ENCODE measurements around the gene ARSA. TPM values are rescaled to one million over a fixed set of nuclear protein-coding genes. Genes with fewer than 3 reads are reported as not detected.

ARSA gene
- total RNA-seq, 1 experiment from 2014 or later: 10.3 TPM

DNA sequence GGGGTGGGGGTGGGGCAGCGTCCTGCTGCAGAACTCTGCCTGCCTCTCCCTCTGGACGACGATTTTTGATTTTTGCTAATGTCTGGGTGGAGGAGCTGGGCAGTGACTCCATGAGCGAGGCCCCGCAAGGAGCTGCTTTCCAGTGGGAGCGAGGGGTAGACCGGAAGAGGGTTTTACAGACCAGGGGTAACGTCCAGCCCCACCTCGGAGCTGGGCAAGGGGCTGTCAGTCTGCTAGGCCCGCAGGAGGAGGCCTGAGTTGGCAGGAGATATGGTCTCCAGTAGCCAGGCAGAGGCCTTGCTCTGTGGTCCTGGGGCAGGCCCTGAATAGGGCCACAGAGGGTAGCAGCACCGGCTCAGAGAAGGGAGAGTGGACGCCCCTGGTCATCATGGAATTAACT, 18.4 kb downstream of the ARSA start:
- Histone ChIP-seq H4K91ac (ENCODE audit: insufficient read length, low read depth, low read length) (no peak overlapping the region), H3K4me1 (ENCODE audit: insufficient read depth, low read length) (peaks cover 3% of the 10 kb centered on the region; the same call in 1 of the 2 replicates), H3K79me2 (ENCODE audit: insufficient read depth, low read length) (no peaks in the 10 kb centered on the region), H4K5ac (ENCODE audit: insufficient read length, low read depth, low read length) (no peak overlapping the region), H2BK12ac (ENCODE audit: insufficient read length, low read depth, low read length) (no peak overlapping the region), H2BK120ac (ENCODE audit: low read depth, low read length, poor library complexity, severe bottlenecking) (no peak overlapping the region), H3K4ac (ENCODE audit: low read depth, low read length) (no peak overlapping the region), H2BK15ac (ENCODE audit: low read depth, low read length) (no peak overlapping the region), H4K8ac (replicated peaks; ENCODE audit: insufficient read length, low read depth, low read length) (no peak overlapping the region), H3K4me2 (ENCODE audit: insufficient read depth, insufficient read length, low read length) (no peak overlapping the region), H2AFZ (ENCODE audit: low read length) (no peak overlapping the region), H3K9me3 (ENCODE audit: control insufficient read depth, low read depth, low read length) (no peaks in the 10 kb centered on the region), H3K23ac (ENCODE audit: insufficient read length, low read depth, low read length) (no peak overlapping the region), H2AK5ac (ENCODE audit: insufficient read length, low read length) (no peak overlapping the region), H3K9ac (ENCODE audit: extremely low read depth, insufficient read length, low read length) (no peak overlapping the region), H3K79me1 (ENCODE audit: insufficient read depth, low read depth, low read length, poor library complexity, severe bottlenecking) (no peaks in the 10 kb centered on the region), H3K18ac (ENCODE audit: insufficient read length, low read depth, low read length) (no peak overlapping the region), H3K27ac (ENCODE audit: insufficient read length, low read depth, low read length) (no peak overlapping the region), H3K23me2 (ENCODE audit: insufficient read length, low read depth, low read length, poor library complexity, severe bottlenecking) (peaks cover 5% of the 10 kb centered on the region), H3K14ac (ENCODE audit: insufficient read depth, low read length) (no peak overlapping the region), H2BK5ac (ENCODE audit: insufficient read length, low read length) (no peak overlapping the region), H2BK20ac (ENCODE audit: low read depth, low read length, poor library complexity, severe bottlenecking) (no peak overlapping the region), H3T11ph (ENCODE audit: low read length) (no peak overlapping the region), H3K56ac (ENCODE audit: insufficient read length, low read depth, low read length) (no peak overlapping the region), H3K27me3 (ENCODE audit: insufficient read depth, low read length) (no peaks in the 10 kb centered on the region), H4K20me1 (ENCODE audit: control insufficient read depth, insufficient read depth, insufficient read length) (no peaks in the 10 kb centered on the region)
- Mint-ChIP-seq H3K36me3 (ENCODE audit: insufficient read depth in 1 of 3, low read depth in 3 of 3) (no peaks in the 10 kb centered on the region; a peak in 2 of 7 replicates), H3K4me3 (no peak overlapping the region), H3K4me1 (peaks cover 10 to 16% of the 10 kb centered on the region in 2 experiments), H3K27me3 (ENCODE audit: low read depth) (peaks cover 41% of the 10 kb centered on the region), H3K9me3 (peaks cover 0 to 3% of the 10 kb centered on the region in 2 experiments; a peak in 1 of 5 replicates), H3K27ac (no peak overlapping the region)
- TF ChIP-seq, protein P1, sequence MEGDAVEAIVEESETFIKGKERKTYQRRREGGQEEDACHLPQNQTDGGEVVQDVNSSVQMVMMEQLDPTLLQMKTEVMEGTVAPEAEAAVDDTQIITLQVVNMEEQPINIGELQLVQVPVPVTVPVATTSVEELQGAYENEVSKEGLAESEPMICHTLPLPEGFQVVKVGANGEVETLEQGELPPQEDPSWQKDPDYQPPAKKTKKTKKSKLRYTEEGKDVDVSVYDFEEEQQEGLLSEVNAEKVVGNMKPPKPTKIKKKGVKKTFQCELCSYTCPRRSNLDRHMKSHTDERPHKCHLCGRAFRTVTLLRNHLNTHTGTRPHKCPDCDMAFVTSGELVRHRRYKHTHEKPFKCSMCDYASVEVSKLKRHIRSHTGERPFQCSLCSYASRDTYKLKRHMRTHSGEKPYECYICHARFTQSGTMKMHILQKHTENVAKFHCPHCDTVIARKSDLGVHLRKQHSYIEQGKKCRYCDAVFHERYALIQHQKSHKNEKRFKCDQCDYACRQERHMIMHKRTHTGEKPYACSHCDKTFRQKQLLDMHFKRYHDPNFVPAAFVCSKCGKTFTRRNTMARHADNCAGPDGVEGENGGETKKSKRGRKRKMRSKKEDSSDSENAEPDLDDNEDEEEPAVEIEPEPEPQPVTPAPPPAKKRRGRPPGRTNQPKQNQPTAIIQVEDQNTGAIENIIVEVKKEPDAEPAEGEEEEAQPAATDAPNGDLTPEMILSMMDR (conservative IDR thresholded peaks at IDR 0.05): no peak
- DNase-seq: no peak
- WGBS (ENCODE audit: extremely low coverage, insufficient read length, low lambda C conversion rate): no CpG with 5 or more reads among the region's 12 CpGs

Measured in H9 (cell line).